OCI-LY7 (cell line): ENCODE results near the gene SYT2.

Experiments used
- EZH2phosphoT487 ChIP-seq: fragments of 200-600 bp; sonication (generic); IDR thresholded peaks from 2 replicates; pipeline ENCODE4 v1.6.1; 2018; ENCODE audit warnings: low read depth, borderline replicate concordance, mild to moderate bottlenecking, mixed run types, antibody characterized with exemption, low read length, moderate library complexity, mixed read lengths
- TF ChIP-seq, protein P1 (sequence below): fragments of 200-600 bp; sonication (generic); conservative IDR thresholded peaks from 2 replicates; pipeline ENCODE4 v1.5.1; 2014; ENCODE audit warnings: mild to moderate bottlenecking, antibody characterized with exemption, low read length, moderate library complexity, mixed read lengths

DNA sequence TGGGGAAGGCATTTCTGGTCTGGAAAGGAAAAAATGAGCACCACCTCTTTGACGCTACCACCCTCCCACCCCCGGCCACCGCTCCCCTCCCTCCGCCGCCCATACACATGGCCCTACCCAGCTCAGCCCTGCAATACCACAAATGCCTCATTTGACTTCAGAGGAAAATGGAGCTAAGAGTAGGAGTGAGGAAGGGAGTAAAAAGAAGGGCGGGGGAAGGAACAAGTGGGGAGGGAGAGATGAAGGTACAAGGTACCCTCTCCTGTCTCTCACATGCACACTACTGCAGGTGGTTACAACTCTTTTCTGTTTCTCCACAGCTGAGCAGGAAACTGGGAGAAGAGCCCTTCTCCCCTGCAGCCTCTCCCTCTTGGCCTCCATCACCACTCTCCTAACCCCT, 7.1 kb downstream of the SYT2 start:
- TF ChIP-seq, protein P1, sequence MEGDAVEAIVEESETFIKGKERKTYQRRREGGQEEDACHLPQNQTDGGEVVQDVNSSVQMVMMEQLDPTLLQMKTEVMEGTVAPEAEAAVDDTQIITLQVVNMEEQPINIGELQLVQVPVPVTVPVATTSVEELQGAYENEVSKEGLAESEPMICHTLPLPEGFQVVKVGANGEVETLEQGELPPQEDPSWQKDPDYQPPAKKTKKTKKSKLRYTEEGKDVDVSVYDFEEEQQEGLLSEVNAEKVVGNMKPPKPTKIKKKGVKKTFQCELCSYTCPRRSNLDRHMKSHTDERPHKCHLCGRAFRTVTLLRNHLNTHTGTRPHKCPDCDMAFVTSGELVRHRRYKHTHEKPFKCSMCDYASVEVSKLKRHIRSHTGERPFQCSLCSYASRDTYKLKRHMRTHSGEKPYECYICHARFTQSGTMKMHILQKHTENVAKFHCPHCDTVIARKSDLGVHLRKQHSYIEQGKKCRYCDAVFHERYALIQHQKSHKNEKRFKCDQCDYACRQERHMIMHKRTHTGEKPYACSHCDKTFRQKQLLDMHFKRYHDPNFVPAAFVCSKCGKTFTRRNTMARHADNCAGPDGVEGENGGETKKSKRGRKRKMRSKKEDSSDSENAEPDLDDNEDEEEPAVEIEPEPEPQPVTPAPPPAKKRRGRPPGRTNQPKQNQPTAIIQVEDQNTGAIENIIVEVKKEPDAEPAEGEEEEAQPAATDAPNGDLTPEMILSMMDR, result no peak
- TF ChIP-seq EZH2phosphoT487, result no peak
